ENCODE measurements around the gene ANKRD40CL.

Gene ANKRD40CL

DNA sequence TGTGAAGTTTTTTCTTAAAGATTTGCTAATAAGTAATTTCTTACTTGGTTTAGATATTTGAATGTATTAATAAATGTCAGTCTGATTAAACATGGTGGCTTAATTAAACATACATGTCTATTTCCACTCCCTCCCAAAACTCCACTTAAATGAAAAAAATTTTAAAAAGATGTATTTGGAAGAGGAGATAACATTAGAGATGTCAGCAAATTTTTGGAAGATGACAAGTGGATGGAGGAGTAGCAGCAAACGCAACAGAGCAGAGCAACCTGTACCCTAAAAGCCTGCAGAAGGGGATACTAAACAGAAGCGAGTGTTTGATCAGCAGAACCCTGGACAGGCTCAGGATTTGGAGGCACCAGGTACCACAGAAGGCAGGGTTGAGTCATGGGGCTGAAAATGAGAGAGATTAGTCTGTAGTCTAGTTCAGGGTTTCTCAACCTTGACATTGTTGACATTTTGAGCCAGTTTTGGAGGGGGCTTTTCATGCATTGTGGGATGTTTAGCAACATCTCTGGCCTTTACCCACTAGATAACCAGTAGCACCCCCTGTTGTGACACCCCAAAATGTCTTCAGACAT is 30.1 kb downstream of the ANKRD40CL start:
- TF ChIP-seq, protein P1, sequence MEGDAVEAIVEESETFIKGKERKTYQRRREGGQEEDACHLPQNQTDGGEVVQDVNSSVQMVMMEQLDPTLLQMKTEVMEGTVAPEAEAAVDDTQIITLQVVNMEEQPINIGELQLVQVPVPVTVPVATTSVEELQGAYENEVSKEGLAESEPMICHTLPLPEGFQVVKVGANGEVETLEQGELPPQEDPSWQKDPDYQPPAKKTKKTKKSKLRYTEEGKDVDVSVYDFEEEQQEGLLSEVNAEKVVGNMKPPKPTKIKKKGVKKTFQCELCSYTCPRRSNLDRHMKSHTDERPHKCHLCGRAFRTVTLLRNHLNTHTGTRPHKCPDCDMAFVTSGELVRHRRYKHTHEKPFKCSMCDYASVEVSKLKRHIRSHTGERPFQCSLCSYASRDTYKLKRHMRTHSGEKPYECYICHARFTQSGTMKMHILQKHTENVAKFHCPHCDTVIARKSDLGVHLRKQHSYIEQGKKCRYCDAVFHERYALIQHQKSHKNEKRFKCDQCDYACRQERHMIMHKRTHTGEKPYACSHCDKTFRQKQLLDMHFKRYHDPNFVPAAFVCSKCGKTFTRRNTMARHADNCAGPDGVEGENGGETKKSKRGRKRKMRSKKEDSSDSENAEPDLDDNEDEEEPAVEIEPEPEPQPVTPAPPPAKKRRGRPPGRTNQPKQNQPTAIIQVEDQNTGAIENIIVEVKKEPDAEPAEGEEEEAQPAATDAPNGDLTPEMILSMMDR (IDR thresholded peaks at IDR 0.05; ENCODE audit: borderline replicate concordance, control extremely low read depth, extremely low read depth, insufficient read depth, missing control alignments): no peak
- in situ Hi-C loops (cut with MboI; ENCODE audit: low sequenced_read_pairs, unreplicated experiment): no loop called here
- no peak for DNase-seq (ENCODE audit: low spot score)

- TF ChIP-seq, protein P1 (IDR thresholded peaks at IDR 0.05; ENCODE audit: borderline replicate concordance, control extremely low read depth, extremely low read depth, insufficient read depth, missing control alignments): no peak
- DNase-seq (ENCODE audit: low spot score): no peak
- in situ Hi-C loops (cut with MboI; ENCODE audit: low sequenced_read_pairs, unreplicated experiment): no loop called here
Observed at GRCh38 chr17:50735287-50735686, 32.0 kb downstream of the ANKRD40CL start.

DNA sequence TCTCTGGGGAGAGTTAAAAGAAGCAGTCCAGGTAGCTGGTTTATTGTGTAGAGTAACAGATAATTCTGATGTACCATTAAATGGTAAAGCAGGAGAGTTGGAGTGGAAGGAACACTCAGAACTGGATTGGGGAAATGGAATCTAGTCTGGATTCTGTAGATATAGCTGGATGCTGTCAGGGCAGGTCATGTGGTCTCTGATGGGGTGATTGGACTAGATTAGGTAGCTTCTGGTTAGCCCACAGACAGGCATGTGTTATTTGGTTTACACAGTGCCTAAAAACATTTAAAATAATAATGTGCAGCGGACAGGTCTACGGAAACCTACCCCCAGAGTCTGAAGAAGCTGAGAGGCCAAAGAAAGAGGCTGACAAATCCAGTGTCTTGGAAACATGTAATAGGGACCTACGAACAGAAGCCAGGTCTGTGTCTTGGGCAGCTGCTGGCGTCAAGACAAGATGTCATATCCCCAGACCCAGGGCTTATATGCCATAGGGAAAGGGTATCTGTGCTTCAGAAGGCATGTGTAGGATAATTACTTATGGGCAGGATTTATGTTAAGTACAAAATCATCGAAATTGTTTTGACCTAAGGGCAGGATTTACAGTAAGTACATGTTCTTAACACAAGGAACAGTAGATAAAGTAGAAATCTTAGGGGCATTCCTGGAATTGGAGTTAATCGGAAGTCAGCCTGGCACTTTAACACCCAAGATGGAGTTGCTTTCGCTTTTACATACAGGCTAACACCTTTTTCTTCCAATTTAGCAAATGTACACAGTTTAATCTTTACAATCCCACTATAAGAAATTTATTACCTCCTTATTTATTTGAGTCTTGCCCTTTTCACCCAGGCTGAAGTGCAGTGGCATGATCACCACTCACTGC is 35.5 kb downstream of the ANKRD40CL start:
- DNase-seq (ENCODE audit: low spot score): no peak
- in situ Hi-C loops (cut with MboI; ENCODE audit: low sequenced_read_pairs, unreplicated experiment): no loop called here
- TF ChIP-seq, protein P1 (IDR thresholded peaks at IDR 0.05; ENCODE audit: borderline replicate concordance, control extremely low read depth, extremely low read depth, insufficient read depth, missing control alignments): no peak

GRCh38 chr17:50728881-50729765 is 38.2 kb downstream of the ANKRD40CL start:
- TF ChIP-seq, protein P1 (IDR thresholded peaks at IDR 0.05; ENCODE audit: borderline replicate concordance, control extremely low read depth, extremely low read depth, insufficient read depth, missing control alignments): no peak
- no peak for DNase-seq (ENCODE audit: low spot score)
- in situ Hi-C loops (cut with MboI; ENCODE audit: low sequenced_read_pairs, unreplicated experiment): no loop called here

GRCh38 chr17:50728112-50728429 is 39.2 kb downstream of the ANKRD40CL start:
- TF ChIP-seq, protein P1 (IDR thresholded peaks at IDR 0.05; ENCODE audit: borderline replicate concordance, control extremely low read depth, extremely low read depth, insufficient read depth, missing control alignments): no peak
- DNase-seq (ENCODE audit: low spot score): no peak
- in situ Hi-C loops (cut with MboI; ENCODE audit: low sequenced_read_pairs, unreplicated experiment): no loop called here

All from GM13976 (cell line).